Limb (tissue), 2 donors: ENCODE measurements around the gene SEC11C.
A peak's percentile ranks its signal among the peaks of the same experiment; 100 is the strongest.
"Not testable (repeated sequence)": the region's sequence is repeated elsewhere in the genome, so short reads cannot be mapped to it uniquely, and the experiment has no call there.

Experiments
- DNase-seq, 2 donors: peaks; one replicate each; pipeline ENCODE4 v3.0.0-alpha.2; 2016; ENCODE audit errors: extremely low spot score in 2 of 2

SEC11C gene

DNA sequence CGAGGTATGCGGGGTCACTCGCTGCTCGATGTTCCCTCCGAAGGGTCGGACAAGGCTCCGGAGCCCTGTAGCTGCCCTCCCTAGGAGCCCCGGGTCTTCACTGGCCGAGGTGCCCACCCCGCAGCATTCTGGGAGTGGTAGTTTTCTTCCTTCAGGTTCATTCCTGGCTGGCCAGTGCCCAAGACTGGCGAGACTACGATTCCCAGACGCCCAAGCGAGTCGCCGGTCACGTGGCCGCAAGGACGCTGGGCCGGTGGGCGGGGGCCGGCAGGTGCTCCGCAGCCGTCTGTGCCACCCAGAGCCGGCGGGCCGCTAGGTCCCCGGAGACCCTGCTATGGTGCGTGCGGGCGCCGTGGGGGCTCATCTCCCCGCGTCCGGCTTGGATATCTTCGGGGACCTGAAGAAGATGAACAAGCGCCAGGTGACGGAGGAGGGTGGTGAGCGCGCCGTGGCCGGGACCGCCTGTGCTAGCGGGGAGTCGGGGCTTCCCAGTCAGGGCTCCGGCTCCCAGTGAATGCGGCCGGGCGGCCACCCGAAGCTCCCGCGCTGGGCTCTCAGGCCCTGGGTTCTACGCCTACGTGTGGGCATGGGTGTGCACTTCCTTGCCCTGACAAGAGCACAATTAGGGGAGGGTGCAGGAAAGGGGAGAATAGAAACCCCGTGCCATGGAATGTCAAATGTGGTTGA lies at the start of gene SEC11C:
SEC11C (plus strand) TSS at position 270 of the 687 bp plus-strand sequence; CDS start at position 335, 65 bp downstream.
- DNase-seq = peak; percentile 96 to 97

DNA sequence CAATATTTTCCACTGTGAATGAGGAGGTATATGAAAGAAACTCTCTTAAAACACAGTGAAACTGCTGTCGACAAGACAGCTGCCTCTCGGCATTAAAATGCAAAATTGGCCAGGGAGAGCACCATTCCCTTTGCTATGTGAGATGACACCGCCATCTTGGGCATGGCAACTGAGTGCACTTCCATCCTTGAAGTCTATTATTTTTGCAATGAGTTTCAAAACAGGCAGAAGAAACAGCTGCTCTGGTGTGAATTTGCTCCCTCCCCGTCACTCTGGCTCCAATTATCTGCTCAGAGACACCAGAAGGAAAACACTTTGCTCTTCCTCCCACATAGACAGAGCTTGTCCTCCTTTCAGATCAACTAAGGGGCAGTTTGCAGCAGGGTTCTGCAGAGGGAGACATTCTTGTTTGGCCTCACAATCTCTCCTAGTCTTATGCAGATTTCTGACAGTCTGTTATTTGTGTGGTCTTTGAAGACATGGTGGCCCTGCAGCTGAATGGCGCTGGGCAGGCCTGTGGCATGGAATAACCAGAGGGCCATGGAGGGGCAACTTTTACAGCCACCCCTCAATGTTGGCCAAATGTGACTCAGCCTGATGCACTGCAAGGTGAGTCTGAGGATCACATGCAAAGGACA lies 48.6 kb upstream of the SEC11C start:
- no peak for DNase-seq

DNA sequence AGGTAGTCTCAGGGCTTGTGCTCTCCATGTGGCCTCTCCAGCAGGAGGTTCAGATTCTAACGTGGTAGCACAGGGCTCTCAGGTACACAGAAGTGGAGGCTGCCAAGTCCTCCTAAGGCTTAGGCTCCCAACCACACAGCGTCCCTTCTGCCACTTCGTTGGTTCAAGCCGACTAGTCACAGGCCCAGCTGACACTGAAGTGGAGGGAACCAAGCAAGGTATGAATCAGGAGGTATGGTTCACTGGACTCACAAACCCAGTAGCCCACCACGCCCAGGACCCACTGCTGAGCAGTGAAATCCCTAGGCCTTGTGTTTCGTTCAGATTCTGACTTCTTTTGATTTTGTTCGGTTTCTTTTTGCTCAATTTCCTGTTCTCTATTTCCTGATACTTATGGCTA lies 46.0 kb upstream of the SEC11C start:
- no peak for DNase-seq

DNA sequence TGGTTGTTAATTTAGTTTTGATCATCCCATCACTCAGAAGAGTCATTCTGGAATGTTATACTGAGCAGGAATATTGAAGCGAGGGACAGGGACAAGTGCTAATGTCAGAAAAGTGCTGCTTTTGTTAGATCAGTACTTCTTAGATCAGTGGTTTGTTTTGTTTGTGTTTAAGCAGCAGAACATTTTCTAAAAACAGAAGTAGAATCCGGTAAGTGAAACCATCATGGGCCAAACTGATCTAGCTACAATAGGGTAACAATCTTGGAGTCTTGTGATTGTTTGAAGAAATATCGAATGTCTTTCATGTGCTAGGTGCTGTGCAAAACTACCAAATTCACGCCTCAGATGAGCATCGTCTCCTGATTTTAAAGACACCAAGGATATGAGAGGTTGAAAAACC lies 45.1 kb upstream of the SEC11C start:
- no peak for DNase-seq

DNA sequence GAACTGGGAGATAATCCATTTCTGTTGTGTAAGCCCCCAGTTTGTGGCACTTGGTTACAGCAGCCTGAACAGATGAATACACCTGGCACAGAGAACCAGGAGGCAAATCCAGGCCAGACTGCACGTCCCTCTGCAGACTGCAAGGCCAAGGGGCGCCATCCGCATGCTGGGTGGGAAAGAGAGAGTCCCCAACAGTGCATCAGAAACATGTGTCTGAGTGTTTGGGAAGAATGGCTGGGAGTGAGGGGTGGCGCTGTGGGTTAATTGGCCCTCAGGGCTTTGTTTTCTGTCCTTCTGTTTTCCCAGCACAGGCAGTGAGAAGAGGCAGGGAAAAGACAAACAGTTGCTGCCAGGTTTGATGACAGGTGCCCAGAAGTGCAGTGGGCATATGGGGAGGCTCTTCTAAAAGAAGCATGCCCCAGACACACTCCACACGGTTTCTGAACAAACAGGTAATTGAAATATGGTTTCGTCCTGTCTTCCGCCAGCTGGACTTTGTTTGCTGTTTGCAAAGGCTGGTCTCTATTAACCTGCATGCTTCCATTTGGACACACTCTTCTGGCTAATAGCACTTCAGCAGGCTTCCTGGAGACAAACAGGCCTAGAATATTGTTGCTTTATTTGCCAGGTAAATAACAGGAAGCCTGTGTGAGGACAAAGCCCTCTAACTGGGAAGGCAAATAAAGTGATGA lies 43.4 kb upstream of the SEC11C start:
- DNase-seq = no peak

DNA sequence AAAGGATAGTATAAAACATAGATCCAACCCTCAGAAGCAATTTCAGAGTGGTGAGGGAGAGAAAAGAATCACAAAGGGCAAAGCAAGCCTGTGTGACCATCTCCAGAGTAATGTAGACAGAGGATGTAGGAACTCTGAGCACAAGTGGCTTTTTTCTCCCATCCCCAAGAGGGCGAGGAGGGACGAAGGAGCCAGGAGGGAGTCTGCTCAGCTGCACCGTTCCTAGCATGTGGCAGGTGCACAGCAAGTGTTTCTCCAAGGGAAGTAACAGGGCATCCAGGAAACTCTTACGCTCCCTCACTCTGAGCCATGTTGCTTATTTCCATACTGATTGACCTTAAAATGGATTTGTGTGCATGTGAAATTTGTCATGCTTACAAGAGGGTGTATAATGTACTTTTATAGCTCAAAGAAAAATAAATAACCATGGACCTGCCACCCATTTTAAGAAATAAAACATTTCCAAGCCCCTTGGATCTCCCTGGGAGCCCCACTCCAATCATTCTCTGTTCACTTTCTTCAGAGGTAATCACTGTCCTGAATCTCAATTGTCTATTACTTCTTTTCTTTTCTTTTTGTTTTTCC lies 37.8 kb upstream of the SEC11C start:
- no peak for DNase-seq

DNA sequence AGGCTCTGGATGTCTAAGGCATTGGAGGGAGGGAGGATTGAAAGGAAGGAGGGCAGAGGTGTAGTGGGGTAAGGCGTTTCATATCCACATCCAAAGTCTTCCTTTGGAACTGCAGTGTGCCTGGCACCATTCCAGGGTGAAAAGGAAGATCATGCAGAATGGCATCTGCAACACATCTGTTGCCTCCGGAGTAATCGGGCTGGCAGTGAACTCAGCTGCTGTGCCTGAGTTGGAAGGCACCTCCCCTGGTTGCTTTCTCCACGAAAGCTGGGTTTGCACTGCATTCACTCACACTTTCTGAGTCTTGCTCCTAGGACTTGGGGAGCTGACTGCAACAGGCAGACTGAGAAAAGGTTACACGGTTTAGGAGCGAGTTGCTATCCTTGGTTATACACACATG lies 30.3 kb upstream of the SEC11C start:
- peak; percentile 17 to 39 for DNase-seq

DNA sequence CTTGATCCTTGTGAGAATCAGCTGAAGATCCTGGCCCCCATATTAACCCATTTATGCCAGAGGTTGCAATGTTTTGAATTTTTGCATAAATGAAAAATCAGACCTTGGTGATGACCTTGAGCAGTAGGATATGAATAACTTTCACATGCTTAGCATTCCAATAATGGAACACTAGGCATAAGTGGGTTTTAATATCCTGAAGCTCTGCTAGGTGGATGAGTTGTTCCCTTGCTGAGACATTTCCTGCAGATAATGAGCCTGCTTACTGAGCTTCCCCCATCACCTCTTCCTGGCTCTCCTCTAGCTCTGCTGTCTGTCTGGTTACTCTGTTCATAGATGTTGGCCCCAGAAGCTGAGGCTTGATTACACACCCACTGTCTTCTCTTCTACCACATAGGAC lies 25.5 kb upstream of the SEC11C start:
- no peak for DNase-seq

DNA sequence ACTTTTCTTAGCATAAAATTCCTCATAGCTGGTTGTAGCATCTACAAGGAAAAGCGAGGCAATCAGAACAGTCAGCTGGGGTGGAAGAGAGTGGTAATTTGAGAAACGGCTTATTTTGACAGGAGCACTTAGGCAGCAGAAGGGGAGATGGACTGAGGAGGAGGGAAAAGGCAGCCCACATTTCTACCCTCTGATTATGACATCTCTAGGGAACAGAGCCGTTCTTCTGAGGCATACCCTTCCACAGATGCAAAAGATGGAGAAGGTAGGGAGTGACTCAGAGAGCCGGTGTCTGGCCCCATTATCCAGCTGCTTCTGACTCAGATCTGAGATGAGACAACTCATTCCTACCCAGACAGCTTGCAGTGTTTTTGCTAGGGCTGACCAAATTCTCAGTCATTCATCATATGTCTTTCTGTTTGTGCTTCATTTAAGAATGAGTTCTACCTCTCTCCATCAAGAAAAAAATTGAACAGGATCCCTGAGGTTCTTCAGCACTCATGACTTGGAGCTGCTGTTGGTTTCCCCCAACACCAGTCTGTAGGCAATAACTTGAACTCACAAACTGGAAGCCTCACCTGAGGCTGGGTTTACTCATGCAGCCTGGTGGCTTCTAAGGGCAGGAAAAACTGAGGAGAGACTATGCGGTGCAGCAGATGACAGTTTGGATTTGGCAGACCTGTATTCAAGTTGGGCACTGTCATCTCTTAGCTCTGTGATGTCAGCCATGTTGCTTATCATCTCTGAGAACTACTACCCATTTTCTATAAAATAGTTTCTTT lies 15.9 kb upstream of the SEC11C start:
- no peak for DNase-seq

DNA sequence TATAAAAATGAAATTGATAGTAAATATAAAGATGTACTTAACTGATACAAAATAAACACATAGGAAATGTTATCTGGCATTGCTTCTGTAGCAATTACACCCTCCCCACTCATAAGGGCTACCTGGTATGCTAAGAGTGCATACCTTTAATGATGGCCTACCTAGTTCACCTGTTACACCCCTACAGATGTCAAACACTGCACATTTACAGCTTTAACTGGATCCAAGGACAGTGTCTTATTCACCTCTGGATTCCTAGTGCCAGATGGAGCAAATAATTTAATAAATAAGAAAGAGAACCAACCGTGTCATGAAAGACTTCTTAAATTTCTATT lies 15.3 kb upstream of the SEC11C start:
- DNase-seq = no peak

DNA sequence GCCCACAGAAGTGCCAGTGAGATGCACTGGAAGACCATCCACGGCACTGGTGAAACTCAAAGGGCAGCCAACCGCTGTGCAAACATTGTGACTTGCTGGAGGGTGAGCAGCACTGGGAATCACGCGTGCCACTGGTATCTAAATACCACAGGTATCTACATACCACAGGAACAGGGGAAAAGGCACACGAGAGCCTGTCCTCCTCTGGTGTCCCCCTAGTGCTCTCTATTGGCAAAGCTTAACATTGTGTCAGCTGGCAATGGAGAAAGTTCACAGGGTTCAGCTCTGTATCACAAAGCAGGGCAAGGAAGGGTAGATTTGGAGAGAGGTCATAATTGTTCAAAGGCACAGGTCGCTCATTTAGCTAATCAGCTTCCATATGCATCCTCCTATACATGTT lies 12.6 kb upstream of the SEC11C start:
- DNase-seq = no peak

DNA sequence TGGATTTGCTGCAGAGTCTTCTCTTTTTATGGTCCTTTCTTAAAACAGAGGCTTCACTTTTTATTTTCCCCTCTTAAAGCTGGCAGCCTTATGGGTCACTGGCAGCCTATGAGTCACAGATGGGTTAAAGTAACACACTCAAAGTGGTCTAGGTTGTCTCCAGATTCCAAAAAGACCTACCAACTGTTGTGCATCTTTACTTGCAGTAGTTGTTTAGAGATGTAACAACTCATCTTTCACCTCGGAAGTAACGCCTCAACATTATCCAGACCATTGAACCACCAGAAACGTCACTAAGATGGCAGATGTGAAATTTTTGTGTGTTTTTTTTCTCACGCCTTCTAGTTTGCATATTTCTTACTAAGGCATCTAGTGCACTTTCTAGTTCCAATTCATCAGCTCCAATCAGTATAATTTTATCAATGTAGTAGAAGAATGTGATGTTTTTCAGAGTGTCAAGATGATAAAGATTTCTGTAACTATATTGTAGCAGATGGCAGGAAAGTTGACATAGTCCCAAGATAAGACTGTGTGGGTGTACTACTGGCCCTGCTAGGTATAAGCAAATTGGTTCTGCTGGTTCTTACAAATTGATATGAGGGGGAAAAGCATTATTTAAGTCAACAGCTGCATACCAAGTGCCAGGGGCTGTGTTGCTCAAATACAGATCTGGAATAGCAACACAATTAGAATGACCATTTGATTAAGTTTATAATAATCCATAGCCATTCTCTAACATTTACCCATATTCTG lies 9.6 kb upstream of the SEC11C start:
- DNase-seq = no peak

DNA sequence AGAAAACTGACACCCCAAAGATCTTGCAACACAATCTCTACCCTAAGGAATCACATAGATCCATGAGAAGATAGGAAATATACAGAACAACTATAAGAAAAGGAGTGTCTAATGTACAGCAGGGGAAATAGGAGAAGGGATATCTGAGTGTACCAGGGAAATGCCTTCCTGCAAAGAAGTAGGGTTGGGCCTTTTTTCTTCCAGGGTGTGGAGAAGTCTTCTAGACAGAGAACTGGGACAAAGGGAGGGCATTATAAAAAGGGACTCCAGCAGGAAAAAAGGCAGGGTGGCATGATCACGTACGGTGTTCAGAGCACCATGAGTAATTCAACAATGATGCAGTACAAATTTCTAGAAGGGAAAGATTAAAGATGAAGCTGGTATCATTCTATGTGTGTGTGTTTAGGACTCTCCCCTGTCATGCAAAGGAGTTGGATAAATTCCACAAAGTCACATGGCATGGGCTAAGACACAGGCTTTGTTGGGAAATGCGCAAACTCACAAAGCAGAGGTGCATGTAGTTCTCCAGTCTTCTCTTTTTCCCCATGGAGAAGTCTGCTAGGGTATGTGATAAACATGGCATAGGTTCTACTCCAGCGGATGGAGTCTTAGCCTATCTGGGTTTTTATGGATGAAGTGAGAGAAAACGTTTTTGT lies 6.7 kb upstream of the SEC11C start:
- DNase-seq = no peak

DNA sequence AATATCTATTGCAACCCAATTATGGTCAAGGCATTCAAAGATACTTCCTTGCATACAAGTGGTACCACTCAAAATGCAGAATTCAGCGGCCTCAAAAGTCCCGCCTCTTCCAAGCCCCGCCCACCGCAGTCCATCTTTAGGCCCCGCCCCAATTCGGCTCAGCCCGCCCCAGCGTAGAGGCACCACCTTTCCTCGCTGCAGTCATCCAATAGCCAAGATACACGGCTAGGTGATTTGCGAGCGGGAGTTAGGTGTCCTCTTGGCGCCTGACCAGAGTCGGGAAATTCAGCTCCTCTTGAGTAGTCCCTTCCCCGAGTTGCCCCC lies 431 bp upstream of the SEC11C start:
- DNase-seq = no peak

DNA sequence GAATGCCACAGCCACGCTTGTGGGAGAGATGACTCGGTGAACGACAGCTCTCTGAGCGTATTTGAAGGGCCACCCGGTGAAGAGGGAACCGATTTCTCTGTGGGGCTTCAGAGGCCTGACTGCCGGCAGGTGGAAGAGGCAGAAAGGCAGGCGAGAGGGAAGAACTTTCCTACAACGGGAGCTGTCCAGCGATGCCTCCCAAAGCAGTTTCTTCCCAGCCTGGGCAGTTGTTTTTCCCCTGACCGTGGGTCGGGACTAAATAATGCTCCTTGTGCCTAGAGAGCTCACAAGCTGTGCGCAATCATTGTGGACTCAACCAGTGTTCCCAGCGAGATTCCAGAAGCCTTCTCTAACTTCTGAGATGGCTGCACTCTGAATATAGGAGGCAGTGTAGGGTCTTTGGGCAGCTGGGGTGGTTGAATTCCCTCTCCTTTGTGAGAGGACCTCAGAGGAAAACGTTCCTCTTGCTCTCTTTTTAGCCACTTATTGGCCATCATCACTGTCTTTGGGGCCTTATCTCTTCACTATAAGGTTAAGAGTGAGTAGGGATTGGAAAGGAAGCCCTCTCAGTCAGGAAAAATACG lies 710 bp downstream of the SEC11C start:
- DNase-seq = peak in 1 of 2 donors; percentile 9

DNA sequence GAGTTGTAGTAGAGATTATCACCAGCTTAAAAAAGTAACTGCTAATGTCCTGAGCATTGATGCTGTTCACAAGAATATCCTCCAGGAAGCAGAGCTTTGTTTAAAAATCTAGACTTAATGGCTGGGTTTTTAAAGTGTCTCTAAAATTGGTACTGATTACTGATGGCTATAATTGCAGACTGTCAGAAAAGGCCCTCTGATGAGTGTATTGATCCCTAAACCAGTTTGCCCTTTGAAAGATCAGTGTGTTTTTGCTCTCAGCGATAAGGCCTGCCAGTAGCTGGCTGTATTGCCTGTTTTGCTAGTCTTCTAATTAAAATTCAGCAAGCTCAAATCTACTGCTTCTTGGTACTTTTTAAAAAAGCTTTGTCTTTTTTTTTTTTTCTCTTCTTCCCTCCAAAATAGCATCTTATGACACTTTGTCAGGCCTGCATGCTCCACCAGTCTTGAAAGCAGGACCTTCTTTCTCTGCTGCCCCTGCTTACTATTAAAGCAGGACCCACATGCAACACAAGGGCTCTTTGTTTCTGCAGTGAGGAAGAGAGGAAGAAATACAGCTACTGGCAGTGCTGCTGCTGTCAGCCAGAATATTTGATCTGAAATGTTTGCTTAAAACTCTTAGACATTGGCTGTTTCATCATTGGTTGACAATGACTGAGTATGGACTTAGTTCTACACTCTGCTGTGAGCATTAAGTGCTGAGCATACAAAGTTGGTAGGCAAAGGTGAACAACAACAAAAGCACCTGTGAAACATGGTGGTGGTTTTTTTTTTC lies 1.8 kb downstream of the SEC11C start:
- DNase-seq = no peak

DNA sequence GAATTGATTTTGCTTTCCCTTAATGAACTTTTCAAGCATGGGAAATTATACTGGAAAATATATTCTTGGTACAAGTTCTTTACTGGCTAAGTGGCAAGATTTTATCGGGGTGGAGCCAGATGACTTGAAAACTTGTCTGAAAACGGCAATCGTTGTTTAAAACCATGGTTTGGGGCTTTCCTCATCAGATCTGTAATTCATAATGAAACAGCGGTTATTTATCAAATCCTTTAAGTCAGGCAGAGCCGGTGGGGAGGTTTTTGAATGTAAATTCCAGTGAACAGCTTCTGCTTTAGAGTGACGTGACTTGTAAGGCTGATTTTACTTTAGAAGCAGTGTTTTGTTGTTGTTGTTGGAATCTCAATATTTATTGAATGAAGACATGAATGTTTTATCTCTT lies 2.6 kb downstream of the SEC11C start:
- DNase-seq = no peak

DNA sequence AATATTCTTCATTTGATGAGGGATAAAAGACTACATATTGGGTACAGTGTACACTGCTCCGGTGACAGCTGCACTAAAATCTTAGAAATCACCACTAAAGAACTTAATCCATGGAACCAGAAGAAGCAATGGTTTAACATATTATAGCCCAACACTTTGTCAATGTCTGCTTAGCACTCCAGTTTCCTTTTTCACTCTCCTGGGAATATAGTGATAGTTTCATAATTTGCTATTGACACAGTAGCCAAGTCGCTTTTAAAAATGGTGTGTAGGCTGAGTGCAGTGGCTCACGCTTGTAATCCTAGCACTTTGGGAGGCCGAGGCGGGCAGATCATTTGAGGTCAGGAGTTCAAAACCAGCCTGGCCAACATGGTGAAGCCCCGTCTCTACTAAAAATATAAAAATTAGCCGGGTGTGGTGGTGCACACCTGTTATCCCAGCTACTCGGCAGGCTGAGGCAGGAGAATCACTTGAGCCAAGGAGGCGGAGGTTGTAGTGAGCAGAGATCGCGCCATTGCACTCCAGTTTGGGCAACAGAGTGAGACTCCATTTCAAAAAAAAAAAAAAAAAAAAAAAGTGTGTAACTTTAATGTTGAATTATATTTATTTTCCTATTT lies 3.2 kb downstream of the SEC11C start:
- DNase-seq = not testable (repeated sequence)

DNA sequence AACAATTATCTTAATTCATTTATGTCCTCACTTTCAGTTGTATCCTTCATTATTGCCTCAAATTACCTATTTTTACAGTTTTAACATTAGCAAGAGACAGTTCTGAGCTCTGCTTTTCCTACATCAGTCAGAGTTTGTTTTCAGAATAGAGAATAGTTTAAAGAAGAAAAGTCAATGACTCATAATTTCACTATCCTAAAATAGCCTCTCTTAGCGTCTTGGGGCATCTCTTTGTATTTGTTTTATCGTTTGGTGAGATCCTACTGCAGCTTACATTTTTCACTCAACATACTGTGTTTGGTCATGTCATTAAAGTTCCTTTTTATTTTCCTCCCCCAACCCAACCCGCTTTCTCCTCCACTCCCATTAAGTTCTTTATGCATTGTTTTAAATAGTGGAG lies 3.8 kb downstream of the SEC11C start:
- DNase-seq = no peak
